OCI-LY7 (cell line): ENCODE measurements around the gene MPPED2.

ENCODE experiments used
- CTCF ChIP-seq: fragments of 200-600 bp; sonication (generic); conservative IDR thresholded peaks from 2 replicates; pipeline ENCODE4 v1.5.1; 2014; ENCODE audit warnings: mild to moderate bottlenecking, antibody characterized with exemption, low read length, moderate library complexity, mixed read lengths
- EZH2phosphoT487 ChIP-seq: fragments of 200-600 bp; sonication (generic); IDR thresholded peaks from 2 replicates; pipeline ENCODE4 v1.6.1; 2018; ENCODE audit warnings: low read depth, borderline replicate concordance, mild to moderate bottlenecking, mixed run types, antibody characterized with exemption, low read length, moderate library complexity, mixed read lengths

- TF ChIP-seq CTCF (no peak), EZH2phosphoT487 (no peak)
These were observed 64.7 kb downstream of the MPPED2 start for GRCh38 chr11:30521297-30522071.
